Choroid plexus epithelial cell (primary cell): Measurements from ENCODE around the gene TRIM39.

Source experiments
- DNase-seq: peaks from one replicate; pipeline ENCODE4 v3.0.0-alpha.2; 2010; ENCODE audit warnings: low read depth
- H3K4me3 ChIP-seq: 2 replicates; pipeline ENCODE4 v1.5.1; 2011; ENCODE audit warnings: low read depth, mild to moderate bottlenecking, control low read depth, low read length, moderate library complexity
- CTCF ChIP-seq: conservative IDR thresholded peaks from 2 replicates; pipeline ENCODE4 v1.5.1; 2011; ENCODE audit warnings: low read depth, mild to moderate bottlenecking, control low read depth, inconsistent platforms, low read length, moderate library complexity

Gene TRIM39

GRCh38 chr6:30344191-30344867 lies 17.6 kb downstream of the TRIM39 start:
- no peak for TF ChIP-seq CTCF
- peak overlapping the region; percentile 95 for H3K4me3 ChIP-seq
- DNase-seq = no peak

- TF ChIP-seq CTCF = no peak
- H3K4me3 ChIP-seq = peak within 1 kb of the TSS; percentile 95
- DNase-seq = peak; percentile 76
These were observed 18.3 kb downstream of the TRIM39 start, which contains the start of gene RPP21 for GRCh38 chr6:30344868-30345671. TSS of gene RPP21 (plus strand) at chr6:30345156. CDS start at chr6:30345172, 16 bp downstream.

- no peak for TF ChIP-seq CTCF
- H3K4me3 ChIP-seq = peak overlapping the region; percentile 95
- DNase-seq = no peak
These were observed 19.1 kb downstream of the TRIM39 start for GRCh38 chr6:30345852-30346251.

GRCh38 chr6:30348957-30349356 lies 22.2 kb downstream of the TRIM39 start:
- DNase-seq = no peak
- no peak overlapping the region for H3K4me3 ChIP-seq
- TF ChIP-seq CTCF = no peak

GRCh38 chr6:30349421-30350177 lies 22.9 kb downstream of the TRIM39 start:
- peak; percentile 29 for TF ChIP-seq CTCF
- DNase-seq = no peak
- H3K4me3 ChIP-seq = no peak overlapping the region

GRCh38 chr6:30350524-30350923 lies 23.8 kb downstream of the TRIM39 start:
- no peak for TF ChIP-seq CTCF
- DNase-seq = no peak
- H3K4me3 ChIP-seq = no peak overlapping the region
